ENCODE measurements around the gene NRG2.

DNA sequence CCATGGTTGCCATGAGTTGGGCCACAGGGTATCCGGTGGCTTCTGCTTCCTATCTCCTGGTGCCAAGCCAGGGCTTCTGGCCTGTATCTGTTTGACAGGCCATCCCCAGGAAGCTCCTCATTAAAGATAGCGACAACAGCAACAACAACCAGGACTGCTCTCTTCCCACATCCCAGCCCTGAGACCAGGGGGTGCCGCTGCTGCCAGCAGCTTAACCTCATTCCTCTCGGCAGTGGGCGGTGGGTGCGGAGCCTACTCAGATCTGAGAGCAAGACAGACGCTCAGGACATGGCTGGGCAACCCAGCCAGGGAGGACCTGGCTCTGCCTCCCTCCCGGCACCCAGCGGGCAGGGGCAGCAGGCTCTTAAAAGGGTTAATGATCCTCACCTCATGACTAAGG lies 149.2 kb downstream of the NRG2 start:
- TF ChIP-seq, protein P1, sequence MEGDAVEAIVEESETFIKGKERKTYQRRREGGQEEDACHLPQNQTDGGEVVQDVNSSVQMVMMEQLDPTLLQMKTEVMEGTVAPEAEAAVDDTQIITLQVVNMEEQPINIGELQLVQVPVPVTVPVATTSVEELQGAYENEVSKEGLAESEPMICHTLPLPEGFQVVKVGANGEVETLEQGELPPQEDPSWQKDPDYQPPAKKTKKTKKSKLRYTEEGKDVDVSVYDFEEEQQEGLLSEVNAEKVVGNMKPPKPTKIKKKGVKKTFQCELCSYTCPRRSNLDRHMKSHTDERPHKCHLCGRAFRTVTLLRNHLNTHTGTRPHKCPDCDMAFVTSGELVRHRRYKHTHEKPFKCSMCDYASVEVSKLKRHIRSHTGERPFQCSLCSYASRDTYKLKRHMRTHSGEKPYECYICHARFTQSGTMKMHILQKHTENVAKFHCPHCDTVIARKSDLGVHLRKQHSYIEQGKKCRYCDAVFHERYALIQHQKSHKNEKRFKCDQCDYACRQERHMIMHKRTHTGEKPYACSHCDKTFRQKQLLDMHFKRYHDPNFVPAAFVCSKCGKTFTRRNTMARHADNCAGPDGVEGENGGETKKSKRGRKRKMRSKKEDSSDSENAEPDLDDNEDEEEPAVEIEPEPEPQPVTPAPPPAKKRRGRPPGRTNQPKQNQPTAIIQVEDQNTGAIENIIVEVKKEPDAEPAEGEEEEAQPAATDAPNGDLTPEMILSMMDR (IDR thresholded peaks at IDR 0.05; ENCODE audit: control extremely low read depth in 1 of 3, insufficient read depth in 1 of 3, low read depth in 1 of 3, low read length in 3 of 3), result no peak
- TF ChIP-seq CREB1 (IDR thresholded peaks at IDR 0.05), result no peak

Measured in H1 (cell line).